Fibroblast of lung (primary cell): Measurements from ENCODE around the gene FOXF2.

ENCODE experiments used
- CTCF ChIP-seq, 2 donors: IDR thresholded peaks in 1 of 2; conservative IDR thresholded peaks in 1 of 2; 1 replicate in 1 of 2; 2 replicates in 1 of 2; pipeline ENCODE4 v1.5.1; 2011 to 2012; ENCODE audit warnings: low read length in 2 of 2, control low read depth in 1 of 2, inconsistent platforms in 1 of 2, low read depth in 1 of 2, mild to moderate bottlenecking in 1 of 2
- EZH2 ChIP-seq: IDR thresholded peaks from 2 replicates; pipeline ENCODE4 v1.5.1; 2012; ENCODE audit warnings: low read length, control low read depth, mild to moderate bottlenecking; ENCODE audit errors: missing control alignments

- TF ChIP-seq CTCF (conservative IDR thresholded peaks at IDR 0.05 in 1 of 2, IDR thresholded peaks at IDR 0.05 in 1 of 2; ENCODE audit: low read depth in 1 of 2, low read length in 2 of 2), result no peak
- TF ChIP-seq EZH2, result no peak
Measured at GRCh38 chr6:1379017-1379787, 10.2 kb upstream of the FOXF2 start.
